Measurements from ENCODE around the gene ANKRD30BL. TPM values are rescaled to one million over a fixed set of nuclear protein-coding genes. Genes with fewer than 3 reads are reported as not detected.
"Not testable (repeated sequence)": the region's sequence is repeated elsewhere in the genome, so short reads cannot be mapped to it uniquely, and the experiment has no call there.

The ANKRD30BL gene
- total RNA-seq = 0.14 and 0.71 TPM in 2 replicates
- polyA plus RNA-seq = not detected in 2 replicates

- not testable (repeated sequence) for H3K4me3 ChIP-seq; H3K9me3 ChIP-seq (ENCODE audit: low read depth); DNase-seq (ENCODE audit: low read depth in 1 of 2, low spot score in 1 of 2); H3K36me3 ChIP-seq; H3K27ac ChIP-seq; H3K27me3 ChIP-seq; H3K4me1 ChIP-seq (ENCODE audit: low read depth)
Observed at GRCh38 chr2:132161161-132162124, at the start of gene ANKRD30BL. ANKRD30BL (minus strand) TSS chr2:132161952; CDS start chr2:132161705, 247 bp downstream.

- not testable (repeated sequence) for H3K9me3 ChIP-seq (ENCODE audit: low read depth); H3K36me3 ChIP-seq; H3K27ac ChIP-seq; H3K4me3 ChIP-seq; H3K27me3 ChIP-seq; DNase-seq (ENCODE audit: low read depth in 1 of 2, low spot score in 1 of 2); H3K4me1 ChIP-seq (ENCODE audit: low read depth)
Observed at GRCh38 chr2:132202866-132203265, 41.1 kb upstream of the ANKRD30BL start.

GRCh38 chr2:132192854-132193253 lies 31.1 kb upstream of the ANKRD30BL start:
- H3K27me3 ChIP-seq; H3K4me1 ChIP-seq (ENCODE audit: low read depth); DNase-seq (ENCODE audit: low read depth in 1 of 2, low spot score in 1 of 2); H3K4me3 ChIP-seq; H3K9me3 ChIP-seq (ENCODE audit: low read depth); H3K36me3 ChIP-seq; H3K27ac ChIP-seq: not testable (repeated sequence)

- H3K4me3 ChIP-seq; H3K27me3 ChIP-seq; H3K27ac ChIP-seq; DNase-seq (ENCODE audit: low read depth in 1 of 2, low spot score in 1 of 2); H3K36me3 ChIP-seq; H3K9me3 ChIP-seq (ENCODE audit: low read depth); H3K4me1 ChIP-seq (ENCODE audit: low read depth): not testable (repeated sequence)
Observed at GRCh38 chr2:132167100-132167499, 5.3 kb upstream of the ANKRD30BL start.

- H3K36me3 ChIP-seq; DNase-seq (ENCODE audit: low read depth in 1 of 2, low spot score in 1 of 2): not testable (repeated sequence)
Observed at GRCh38 chr2:132162125-132162660, 441 bp upstream of the ANKRD30BL start.

GRCh38 chr2:132146774-132147173 lies 15.0 kb downstream of the ANKRD30BL start:
- not testable (repeated sequence) for H3K4me1 ChIP-seq (ENCODE audit: low read depth); H3K36me3 ChIP-seq; H3K9me3 ChIP-seq (ENCODE audit: low read depth); H3K27me3 ChIP-seq; H3K4me3 ChIP-seq; H3K27ac ChIP-seq
- peak; percentile 52 for TF ChIP-seq CTCF (IDR thresholded peaks at IDR 0.05; ENCODE audit: low read depth, low read length)
- DNase-seq (ENCODE audit: low read depth in 1 of 2, low spot score in 1 of 2) = peak; percentile 66 to 77

More at GRCh38 chr2:132162125-132162660, 441 bp upstream of the ANKRD30BL start:
- not testable (repeated sequence) for H3K4me1 ChIP-seq (ENCODE audit: low read depth); H3K9me3 ChIP-seq (ENCODE audit: low read depth); H3K27ac ChIP-seq; H3K27me3 ChIP-seq; H3K4me3 ChIP-seq
